ENCODE data around the gene TMEM175.

The TMEM175 gene

GRCh38 chr4:1002631-1003251 lies 70.5 kb downstream of the TMEM175 start:
- DNase-seq (ENCODE audit: low read depth, low spot score), result no peak

GRCh38 chr4:1003271-1004070 lies 71.2 kb downstream of the TMEM175 start:
- DNase-seq (ENCODE audit: low read depth, low spot score), result no peak

GRCh38 chr4:1004071-1004418 lies 71.8 kb downstream of the TMEM175 start:
- DNase-seq (ENCODE audit: low read depth, low spot score), result no peak

- DNase-seq (ENCODE audit: low read depth, low spot score), result no peak
Measured at GRCh38 chr4:1004557-1005485, 72.6 kb downstream of the TMEM175 start.

- DNase-seq (ENCODE audit: low read depth, low spot score), result no peak
Measured at GRCh38 chr4:1006856-1007255, 74.6 kb downstream of the TMEM175 start.
